ENCODE measurements around the gene IKZF3.
"Not testable (repeated sequence)": the region's sequence is repeated elsewhere in the genome, so short reads cannot be mapped to it uniquely, and the experiment has no call there.

The IKZF3 gene

DNA sequence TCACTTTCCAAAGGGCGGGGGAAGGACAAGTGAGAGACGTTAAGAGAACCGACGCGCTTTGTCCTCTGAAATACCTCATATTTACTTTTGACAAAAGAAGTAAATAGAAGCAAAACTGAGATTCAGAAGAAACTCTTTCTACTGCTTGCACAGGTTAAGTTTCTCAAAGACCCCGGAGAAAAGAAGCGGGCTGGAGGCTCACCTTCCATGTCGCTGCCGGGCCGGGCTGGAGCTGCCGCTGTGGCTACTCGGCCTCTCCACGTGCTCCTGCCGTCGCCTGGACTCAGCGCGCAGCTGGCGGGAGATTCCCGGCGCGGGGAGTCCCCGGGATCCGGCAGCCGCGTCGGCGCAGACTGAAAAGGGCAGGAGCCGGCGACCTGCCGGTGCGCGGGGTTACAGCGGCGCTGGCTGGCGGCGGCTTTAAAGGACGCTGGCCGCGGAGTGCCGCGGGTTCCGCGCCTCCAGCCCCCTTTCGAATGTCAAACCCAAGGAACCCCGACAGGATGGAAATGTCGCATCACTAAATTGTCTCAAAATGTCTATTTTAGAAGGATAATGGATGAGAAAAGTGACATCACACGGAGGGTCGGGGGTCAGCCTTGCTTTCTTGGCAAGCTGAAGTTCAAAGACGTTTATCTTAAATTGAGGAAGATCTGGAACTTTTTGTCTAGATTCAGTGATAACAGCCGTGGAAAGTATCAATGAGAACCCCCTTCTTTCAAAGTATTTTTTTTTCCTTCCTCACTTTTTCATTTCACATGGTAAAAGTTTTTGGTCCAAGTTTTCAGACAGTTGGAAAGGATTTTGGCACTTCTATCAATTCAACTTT lies at the start of gene IKZF3:
IKZF3 (minus strand) TSS at position 395 of the 829 bp plus-strand sequence; CDS start at position 209, 186 bp downstream.
- no peak for DNase-seq (ENCODE audit: extremely low read depth, low read depth)
- H3K4me3 ChIP-seq (replicated peaks; ENCODE audit: low read depth, low read length): no peak within 1 kb of the TSS
- TF ChIP-seq CTCF (IDR thresholded peaks at IDR 0.05; ENCODE audit: low read depth, low read length, missing control alignments): no peak

GRCh38 chr17:39908789-39909352 lies 44.8 kb upstream of the IKZF3 start:
- TF ChIP-seq CTCF (IDR thresholded peaks at IDR 0.05; ENCODE audit: low read depth, low read length, missing control alignments): no peak
- no peak overlapping the region for H3K4me3 ChIP-seq (replicated peaks; ENCODE audit: low read depth, low read length)
- DNase-seq (ENCODE audit: extremely low read depth, low read depth): no peak

GRCh38 chr17:39904990-39905288 lies 40.8 kb upstream of the IKZF3 start:
- H3K4me3 ChIP-seq (replicated peaks; ENCODE audit: low read depth, low read length): no peak overlapping the region
- DNase-seq (ENCODE audit: extremely low read depth, low read depth): no peak
- TF ChIP-seq CTCF (IDR thresholded peaks at IDR 0.05; ENCODE audit: low read depth, low read length, missing control alignments): no peak

DNA sequence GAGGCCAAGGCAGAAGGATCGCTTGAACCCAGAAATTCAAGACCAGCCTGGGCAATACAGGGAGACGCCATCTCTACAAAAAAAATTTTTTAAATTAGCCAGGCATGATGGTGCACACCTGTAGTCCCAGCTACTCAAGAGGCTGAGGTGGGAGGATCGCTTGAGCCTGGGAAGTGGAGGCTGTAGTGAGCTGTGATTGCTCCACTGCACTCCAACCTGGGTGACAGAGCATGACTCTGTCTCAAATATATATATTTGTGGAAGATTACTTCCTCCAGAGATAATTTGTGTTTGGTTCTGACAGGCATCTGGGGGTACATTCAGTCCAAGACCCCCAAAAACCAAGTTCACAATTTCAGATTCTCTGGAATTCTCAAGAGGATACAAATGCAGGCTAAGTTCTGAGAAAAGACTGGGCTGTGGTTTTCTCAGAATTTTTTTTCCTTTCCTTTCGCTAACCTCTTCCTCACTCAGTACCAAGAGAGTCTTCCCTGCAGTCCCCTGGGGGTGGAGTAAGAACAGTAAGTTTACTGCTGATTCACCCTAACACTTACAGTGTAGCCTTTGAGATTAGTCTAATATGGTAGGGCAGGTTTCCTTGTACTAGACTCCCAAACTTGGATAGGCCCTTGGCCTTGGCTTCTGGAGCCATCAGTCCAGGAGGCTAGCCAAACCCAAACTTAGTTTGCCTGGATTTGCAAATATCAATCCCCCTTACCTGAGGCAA lies 39.2 kb upstream of the IKZF3 start:
- no peak overlapping the region for H3K4me3 ChIP-seq (replicated peaks; ENCODE audit: low read depth, low read length)
- DNase-seq (ENCODE audit: extremely low read depth, low read depth): no peak
- no peak for TF ChIP-seq CTCF (IDR thresholded peaks at IDR 0.05; ENCODE audit: low read depth, low read length, missing control alignments)

- not testable (repeated sequence) for H3K4me3 ChIP-seq (replicated peaks; ENCODE audit: low read depth, low read length); DNase-seq (ENCODE audit: extremely low read depth, low read depth)
Measured at GRCh38 chr17:39902027-39902426, 37.9 kb upstream of the IKZF3 start.

DNA sequence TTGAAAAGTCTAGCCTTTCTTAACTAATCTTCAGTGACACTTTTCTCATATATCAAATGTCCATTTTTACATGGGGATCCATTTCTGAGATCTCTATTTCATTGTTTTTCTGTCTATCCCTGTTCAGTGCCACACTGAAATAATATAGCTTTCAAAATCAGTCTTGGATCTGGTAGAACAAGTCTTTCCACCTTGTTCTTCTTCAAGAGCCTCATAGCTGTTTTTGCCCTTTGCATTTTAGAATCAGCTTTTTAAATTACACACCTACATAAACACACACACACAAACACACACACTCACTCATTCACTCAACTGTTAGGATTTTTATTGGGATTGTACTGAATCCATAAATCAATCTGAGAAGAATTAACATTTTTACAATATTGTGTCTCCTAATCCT lies 35.1 kb upstream of the IKZF3 start:
- no peak for DNase-seq (ENCODE audit: extremely low read depth, low read depth)
- H3K4me3 ChIP-seq (replicated peaks; ENCODE audit: low read depth, low read length): no peak overlapping the region
- no peak for TF ChIP-seq CTCF (IDR thresholded peaks at IDR 0.05; ENCODE audit: low read depth, low read length, missing control alignments)

DNA sequence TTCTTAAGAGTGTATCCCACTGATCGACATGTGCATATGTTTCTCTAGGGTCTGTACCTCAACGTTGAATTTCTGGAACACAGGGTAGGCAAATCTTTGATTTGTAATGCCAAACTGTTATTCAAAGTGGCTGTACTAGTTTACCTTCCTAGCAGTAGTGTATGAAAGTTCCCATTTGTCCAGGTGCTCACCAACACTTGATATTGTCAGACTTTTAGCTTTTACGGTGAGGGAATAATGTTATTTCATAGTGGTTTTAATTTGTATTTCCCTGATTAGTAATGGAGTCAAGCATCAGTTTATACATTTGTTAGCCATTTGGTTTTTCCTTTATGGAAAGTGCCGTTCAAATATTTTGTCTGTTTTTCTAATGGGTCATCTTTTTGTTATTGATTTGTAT lies 34.0 kb upstream of the IKZF3 start:
- no peak for TF ChIP-seq CTCF (IDR thresholded peaks at IDR 0.05; ENCODE audit: low read depth, low read length, missing control alignments)
- H3K4me3 ChIP-seq (replicated peaks; ENCODE audit: low read depth, low read length): no peak overlapping the region
- DNase-seq (ENCODE audit: extremely low read depth, low read depth): no peak

All from HFF-Myc (cell line).